Measurements from ENCODE around the gene TFRC.
"Not testable (repeated sequence)": the region's sequence is repeated elsewhere in the genome, so short reads cannot be mapped to it uniquely, and the experiment has no call there.

GRCh38 chr3:196056371-196056770 is 25.5 kb downstream of the TFRC start:
- TF ChIP-seq CTCF (IDR thresholded peaks at IDR 0.05); REST (IDR thresholded peaks at IDR 0.05; ENCODE audit: insufficient read depth in 1 of 2, low read depth in 2 of 2, low read length in 1 of 2): not testable (repeated sequence)

Data from Panc1 (cell line).